OCI-LY3 (cell line): ENCODE results near the gene H1-8.

Experiments
- EZH2phosphoT487 ChIP-seq: fragments of 200-600 bp; shearing (Covaris generic); IDR thresholded peaks from 2 replicates; pipeline ENCODE4 v1.6.1; 2018; ENCODE audit warnings: antibody characterized with exemption, mixed run types, low read depth
- TF ChIP-seq, protein P1 (sequence below): fragments of 200-600, 300-600 bp; sonication (generic); IDR thresholded peaks from 2 replicates; pipeline ENCODE4 v1.5.1; 2014; ENCODE audit warnings: antibody characterized with exemption, low read length, low read depth

DNA sequence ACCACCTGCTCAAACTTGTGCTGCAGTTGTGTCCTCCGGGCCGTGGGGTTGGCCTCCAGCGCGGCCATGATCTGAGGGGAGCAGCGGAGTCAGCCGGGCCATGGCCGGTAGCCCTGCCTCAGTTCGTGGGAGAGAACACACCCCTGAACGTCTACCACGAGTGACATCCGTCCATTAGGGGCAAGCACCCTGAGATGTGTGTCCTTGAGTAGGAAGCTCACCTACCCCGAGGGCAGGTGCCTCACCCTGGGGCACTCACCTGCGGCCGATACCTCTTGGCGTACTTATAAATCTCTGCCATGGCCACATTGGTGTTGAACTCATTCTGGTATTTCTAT, 13.4 kb downstream of the H1-8 start:
- TF ChIP-seq, protein P1, sequence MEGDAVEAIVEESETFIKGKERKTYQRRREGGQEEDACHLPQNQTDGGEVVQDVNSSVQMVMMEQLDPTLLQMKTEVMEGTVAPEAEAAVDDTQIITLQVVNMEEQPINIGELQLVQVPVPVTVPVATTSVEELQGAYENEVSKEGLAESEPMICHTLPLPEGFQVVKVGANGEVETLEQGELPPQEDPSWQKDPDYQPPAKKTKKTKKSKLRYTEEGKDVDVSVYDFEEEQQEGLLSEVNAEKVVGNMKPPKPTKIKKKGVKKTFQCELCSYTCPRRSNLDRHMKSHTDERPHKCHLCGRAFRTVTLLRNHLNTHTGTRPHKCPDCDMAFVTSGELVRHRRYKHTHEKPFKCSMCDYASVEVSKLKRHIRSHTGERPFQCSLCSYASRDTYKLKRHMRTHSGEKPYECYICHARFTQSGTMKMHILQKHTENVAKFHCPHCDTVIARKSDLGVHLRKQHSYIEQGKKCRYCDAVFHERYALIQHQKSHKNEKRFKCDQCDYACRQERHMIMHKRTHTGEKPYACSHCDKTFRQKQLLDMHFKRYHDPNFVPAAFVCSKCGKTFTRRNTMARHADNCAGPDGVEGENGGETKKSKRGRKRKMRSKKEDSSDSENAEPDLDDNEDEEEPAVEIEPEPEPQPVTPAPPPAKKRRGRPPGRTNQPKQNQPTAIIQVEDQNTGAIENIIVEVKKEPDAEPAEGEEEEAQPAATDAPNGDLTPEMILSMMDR, result no peak
- no peak for TF ChIP-seq EZH2phosphoT487
